Left cardiac atrium (tissue), 4 donors: ENCODE data around the gene LAMC3. TPM values are rescaled to one million over a fixed set of nuclear protein-coding genes. Genes with fewer than 3 reads are reported as not detected.
"Not testable (repeated sequence)": the region's sequence is repeated elsewhere in the genome, so short reads cannot be mapped to it uniquely, and the experiment has no call there.

Source experiments
- ATAC-seq, 2 donors: fragments of 200-7000 bp; cut with Tn5 transposase; one replicate each; pipeline ENCODE4 v1.9.1; 2020; ENCODE audit warnings: mild to moderate bottlenecking in 2 of 2, moderate library complexity in 2 of 2
- DNase-seq: peaks from one replicate; pipeline ENCODE4 v3.0.0-alpha.2; 2020
- intact Hi-C, 2 donors: fragments of 100-400 bp; cut with DNase I; formaldehyde crosslinking; loops; one replicate each; pipeline versions ENCODE4 v1.14.1 to v1.15.1; 2022 to 2023
- total RNA-seq, 2 donors: library from RNA; stranded (reverse); fragmentation: NEBNext Ultra II Directional; extraction: Animal tissue kit (Norgen Biotek cat#: 25700); gene quantifications; one replicate each; pipeline ENCODE4 v1.2.1, GENCODE V29; 2021
- donor health status: DM: no; HTN: yes; CAD: no.
- donor health status: DM: no; HTN: yes; CAD: no; lungs with severe emphysema.
- donor health status: DM: yes; HTN: yes; CAD: no.
- donor health status: Dilated cardiomyopathy.

Gene LAMC3
- total RNA-seq, 2 donors from 2014 or later: 0.29 to 1.1 TPM

DNA sequence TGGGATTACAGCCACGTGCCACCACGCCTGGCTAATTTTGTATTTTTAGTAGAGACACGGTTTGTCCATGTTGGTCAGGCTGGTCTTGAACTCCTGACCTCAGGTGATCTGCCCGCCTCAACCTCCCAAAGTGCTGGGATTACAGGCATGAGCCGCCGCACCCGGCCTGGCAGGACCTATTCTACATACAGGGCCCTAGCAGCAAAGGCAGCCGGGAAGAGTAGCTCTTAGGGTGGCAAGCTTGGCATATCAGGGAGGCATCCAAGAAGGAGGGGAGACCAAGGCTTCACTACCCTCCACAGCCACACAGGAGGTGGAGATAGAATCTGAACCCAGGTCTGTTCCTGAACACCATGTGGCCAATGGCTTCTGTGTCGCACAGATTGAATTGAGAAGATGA, 8.4 kb upstream of the LAMC3 start:
- intact Hi-C loops, ATAC-seq, DNase-seq: not testable (repeated sequence)

DNA sequence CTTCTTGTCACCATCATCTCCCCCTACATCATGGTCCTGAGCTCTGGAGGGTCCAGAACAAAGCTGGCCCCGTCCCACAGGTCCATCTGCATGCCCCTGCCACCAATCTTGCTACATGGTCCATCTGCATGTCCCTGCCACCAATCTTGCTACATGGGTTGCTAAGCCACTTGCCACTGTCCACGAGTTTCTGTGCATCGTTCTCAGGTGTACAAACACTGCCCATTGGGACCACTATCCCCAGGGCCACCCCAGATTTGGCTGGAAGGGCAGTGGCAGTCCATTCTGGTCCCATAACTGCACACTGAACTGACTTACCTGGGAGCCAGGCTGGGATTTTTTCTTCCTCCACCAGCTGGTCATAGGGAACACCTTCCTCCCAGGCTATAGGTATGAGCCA, 8.0 kb upstream of the LAMC3 start:
- intact Hi-C loops: no loop called here
- no peak for ATAC-seq
- no peak for DNase-seq

GRCh38 chr9:131001990-131002389, 7.0 kb upstream of the LAMC3 start:
- DNase-seq (no peak), ATAC-seq (no peak)
- intact Hi-C loops: no loop called here

GRCh38 chr9:131006601-131007000, 2.4 kb upstream of the LAMC3 start:
- ATAC-seq: no peak

DNA sequence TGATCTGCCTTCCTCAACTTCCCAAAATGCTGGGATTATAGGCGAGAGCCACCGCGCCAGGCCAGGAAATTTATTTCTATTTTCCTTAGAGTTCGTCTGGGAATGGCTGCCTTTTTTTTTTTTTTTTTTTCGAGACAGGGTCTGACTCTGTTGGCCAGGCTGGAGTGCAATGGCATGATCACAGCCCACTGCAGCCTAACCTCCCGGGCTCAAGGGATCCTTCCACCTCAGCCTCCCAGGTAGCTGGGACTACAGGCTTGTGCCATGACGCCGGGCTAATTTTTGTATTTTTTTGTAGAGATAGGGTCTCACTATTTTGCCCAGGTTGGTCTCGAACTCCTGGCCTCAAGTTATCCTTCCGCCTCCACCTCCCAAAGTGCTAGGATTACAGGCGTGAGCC, 888 bp upstream of the LAMC3 start:
- intact Hi-C loops: loop anchor here in 1 of 2 donors (1.0 kb wide), 1 partner anchor 38 kb away; no protein-coding TSS in a partner anchor
- ATAC-seq (no peak), DNase-seq (no peak)

More at GRCh38 chr9:131006601-131007000, 2.4 kb upstream of the LAMC3 start:
- DNase-seq: no peak
- intact Hi-C loops: no loop called here

- DNase-seq (no peak), ATAC-seq (no peak)
- intact Hi-C loops: loop anchor here in 1 of 2 donors (1.0 kb wide), 1 partner anchor 38 kb away; no protein-coding TSS in a partner anchor
Measured at GRCh38 chr9:131008563-131008908, 438 bp upstream of the LAMC3 start.

DNA sequence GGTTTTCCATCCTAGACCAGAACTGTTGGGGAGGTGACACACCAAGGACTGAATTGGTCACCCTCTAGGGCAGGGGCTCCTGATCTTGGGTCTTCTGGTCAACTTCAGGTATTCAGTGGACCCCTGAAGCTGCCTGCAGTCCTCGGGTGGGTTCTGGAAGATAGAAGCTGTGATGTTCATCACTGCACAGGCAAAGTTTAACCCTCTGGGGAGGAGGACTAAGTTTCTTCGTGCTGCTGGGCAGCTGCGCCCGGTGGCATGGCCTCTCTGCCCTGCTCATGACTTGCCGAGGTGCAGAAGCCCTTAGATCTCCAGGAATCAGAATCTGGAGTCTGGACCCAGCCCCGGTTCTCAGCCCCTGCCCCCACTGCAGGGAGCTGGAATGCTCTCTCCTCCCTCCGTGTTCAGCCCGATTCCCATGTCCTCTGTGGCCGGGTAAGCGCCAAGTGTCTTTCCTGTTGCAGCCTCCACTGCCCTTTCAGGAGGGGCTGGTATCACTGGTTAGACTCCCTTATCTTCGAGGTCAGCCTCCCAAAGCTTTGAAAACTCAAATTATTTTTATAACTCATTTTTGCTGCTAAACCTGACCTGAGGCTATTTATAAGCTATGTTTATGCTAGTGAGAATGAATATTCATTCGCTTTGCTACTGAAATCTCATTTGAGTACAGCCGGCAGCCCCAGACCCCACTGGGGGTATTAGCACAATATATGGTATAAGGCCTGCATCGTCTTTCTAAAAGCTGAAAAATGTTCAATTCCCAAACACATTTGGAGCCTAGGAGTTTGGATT, 1.7 kb downstream of the LAMC3 start:
- intact Hi-C loops: no loop called here
- DNase-seq: no peak
- no peak for ATAC-seq

DNA sequence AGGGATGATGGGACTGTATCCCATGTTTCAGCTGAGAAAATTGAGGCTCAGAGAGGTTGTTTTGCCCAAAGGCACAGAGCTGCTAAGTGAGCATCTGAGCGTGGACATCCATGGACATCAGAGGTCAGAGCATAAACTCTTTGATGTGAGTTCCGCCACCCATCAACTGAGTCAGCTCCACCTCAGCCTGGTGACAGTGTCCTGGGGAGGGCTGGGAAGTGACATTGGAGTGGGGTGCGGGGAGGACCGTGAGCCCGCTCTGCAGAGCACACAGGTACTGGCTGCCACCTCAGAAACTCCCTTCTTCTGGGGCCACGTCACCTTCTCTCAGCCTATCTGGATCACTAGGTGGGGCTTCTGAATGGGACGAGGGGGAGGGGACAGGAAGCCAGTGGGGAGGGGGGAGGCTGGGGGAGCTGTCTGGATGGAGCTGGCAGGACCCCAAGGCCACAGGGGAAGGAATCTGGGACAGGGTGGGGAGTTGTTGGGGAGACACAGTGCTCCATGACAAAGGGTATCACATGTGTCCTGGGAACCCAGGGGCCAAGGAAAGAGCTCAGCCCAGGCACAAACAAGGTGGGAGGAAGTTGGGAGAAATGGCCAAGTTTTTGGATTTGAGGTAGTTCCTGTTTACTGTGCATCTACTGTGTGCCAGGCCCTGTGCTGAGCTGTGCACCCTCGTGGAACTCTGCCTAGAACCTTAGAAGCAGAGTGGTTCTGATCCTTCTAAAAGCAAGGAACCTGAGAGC, 2.5 kb downstream of the LAMC3 start:
- DNase-seq: no peak
- no peak for ATAC-seq
- intact Hi-C loops: no loop called here

- ATAC-seq (no peak), DNase-seq (no peak)
- intact Hi-C loops: no loop called here
Measured at GRCh38 chr9:131012023-131012334, 3.0 kb downstream of the LAMC3 start.

DNA sequence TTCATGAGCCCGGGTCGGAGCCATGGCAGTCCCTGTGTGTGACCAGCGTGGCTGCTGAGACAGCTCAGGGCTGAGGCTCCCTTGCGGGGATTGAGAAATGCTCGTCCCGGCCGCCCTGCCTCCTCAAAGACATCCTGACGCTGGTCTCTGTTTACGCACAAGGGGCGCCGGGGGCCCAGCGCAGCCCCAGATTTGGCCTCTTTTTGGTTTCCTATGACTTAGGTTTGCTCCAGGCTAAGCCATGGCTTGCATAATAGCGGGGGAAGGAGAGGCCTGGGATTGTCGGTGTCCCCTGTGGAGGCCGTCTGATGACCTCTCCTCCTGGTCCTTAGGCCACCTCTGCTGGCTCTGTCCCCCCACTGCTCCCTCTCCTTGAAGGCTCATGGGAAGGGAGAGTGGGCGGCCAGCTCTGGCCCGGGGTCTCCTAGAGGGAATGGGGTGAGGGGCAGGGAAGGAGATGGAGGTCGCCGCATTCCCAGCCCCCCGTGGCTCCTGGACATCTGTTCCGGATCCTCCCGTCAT, 3.5 kb downstream of the LAMC3 start:
- DNase-seq (no peak), ATAC-seq (peak in 1 of 2 donors; percentile 32)
- intact Hi-C loops: no loop called here

GRCh38 chr9:131013015-131013755, 4.2 kb downstream of the LAMC3 start:
- intact Hi-C loops: no loop called here
- ATAC-seq: no peak
- no peak for DNase-seq

DNA sequence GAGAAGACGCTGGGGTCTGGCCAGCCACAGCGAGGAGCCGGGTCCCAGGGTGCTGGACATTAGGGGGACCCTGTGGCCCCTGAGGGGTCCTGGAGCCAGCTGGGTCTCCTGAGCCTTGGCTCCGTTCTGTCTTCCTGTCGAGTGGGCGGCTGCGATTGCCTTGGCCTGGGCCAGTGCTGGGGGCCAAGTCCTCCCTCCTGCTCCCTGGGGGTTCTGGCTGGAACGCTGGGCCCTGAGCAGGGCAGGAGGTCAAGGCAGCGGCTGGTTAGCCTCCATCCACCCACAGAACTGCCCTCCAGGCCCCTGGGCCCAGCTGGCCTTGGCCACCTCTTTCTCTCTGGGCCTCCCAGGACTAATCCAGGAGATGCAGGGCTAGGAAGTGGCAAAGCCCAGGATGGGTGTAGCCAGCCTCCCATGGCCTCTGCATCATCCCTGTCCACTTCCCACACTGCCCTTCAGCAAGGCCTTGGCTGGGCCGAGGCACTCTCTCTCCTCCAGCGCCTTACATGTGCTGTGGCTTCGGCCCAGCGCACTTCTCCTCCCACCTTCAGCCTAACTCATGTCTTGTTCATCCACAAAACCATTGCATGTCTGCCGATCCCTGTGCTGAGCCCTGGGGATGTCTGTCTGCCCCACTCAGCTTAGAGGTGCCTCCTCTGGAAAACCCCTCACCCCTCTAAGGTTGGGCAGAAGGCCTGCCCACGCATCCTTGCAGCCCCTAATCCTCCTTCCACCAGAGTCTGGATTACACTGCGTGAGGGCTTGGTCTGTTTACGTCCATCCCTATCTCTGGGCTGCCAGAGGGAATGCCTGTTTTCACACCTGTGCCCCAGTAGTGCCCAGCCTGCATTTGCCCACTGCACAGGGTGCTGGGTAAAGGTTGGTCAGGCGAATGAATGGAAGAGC, 5.0 kb downstream of the LAMC3 start:
- peak; percentile 33 to 49 for ATAC-seq

GRCh38 chr9:131015112-131015511, 6.1 kb downstream of the LAMC3 start:
- intact Hi-C loops: no loop called here
- no peak for DNase-seq
- ATAC-seq: no peak

More for the DNA sequence above, 5.0 kb downstream of the LAMC3 start:
- no peak for DNase-seq
- intact Hi-C loops: no loop called here

DNA sequence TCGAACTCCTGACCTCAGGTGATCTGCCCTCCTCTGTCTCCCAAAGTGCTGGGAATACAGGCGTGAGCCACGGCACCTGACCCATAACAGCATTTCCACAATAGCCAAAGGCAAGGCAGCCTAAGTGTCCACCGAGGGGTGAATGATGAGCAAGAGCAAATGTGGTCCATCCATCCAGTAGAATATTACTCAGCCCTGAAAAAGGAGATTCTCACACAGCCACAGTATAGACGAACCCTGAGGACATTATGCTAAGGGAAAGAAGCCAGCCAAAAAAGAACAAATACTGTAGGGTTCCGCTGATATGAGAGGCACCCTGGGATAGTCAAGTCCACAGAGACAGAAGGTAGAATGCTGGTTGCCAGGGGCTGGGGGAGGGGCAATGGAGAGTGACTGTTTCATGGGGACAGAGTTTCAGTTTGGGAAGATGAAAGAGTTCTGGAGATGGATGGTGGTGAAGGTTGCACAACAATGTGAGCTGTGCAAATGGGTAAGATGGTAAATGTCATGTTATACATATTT, 7.0 kb downstream of the LAMC3 start:
- no peak for DNase-seq
- ATAC-seq: no peak
- intact Hi-C loops: no loop called here

- ATAC-seq: no peak
- peak; percentile 37 for DNase-seq
- intact Hi-C loops: no loop called here
Measured at GRCh38 chr9:131017067-131017466, 8.1 kb downstream of the LAMC3 start.

GRCh38 chr9:131018621-131019020, 9.6 kb downstream of the LAMC3 start:
- DNase-seq (no peak), ATAC-seq (no peak)
- intact Hi-C loops: no loop called here

GRCh38 chr9:131019388-131020239, 10.6 kb downstream of the LAMC3 start:
- no peak for DNase-seq
- intact Hi-C loops: no loop called here
- ATAC-seq: peak; percentile 67 to 71

- ATAC-seq (peak in 1 of 2 donors; percentile 45), DNase-seq (no peak)
- intact Hi-C loops: no loop called here
Measured at GRCh38 chr9:131020388-131020787, 11.4 kb downstream of the LAMC3 start.
